ENCODE results near the gene HOXA9.

Gene HOXA9

DNA sequence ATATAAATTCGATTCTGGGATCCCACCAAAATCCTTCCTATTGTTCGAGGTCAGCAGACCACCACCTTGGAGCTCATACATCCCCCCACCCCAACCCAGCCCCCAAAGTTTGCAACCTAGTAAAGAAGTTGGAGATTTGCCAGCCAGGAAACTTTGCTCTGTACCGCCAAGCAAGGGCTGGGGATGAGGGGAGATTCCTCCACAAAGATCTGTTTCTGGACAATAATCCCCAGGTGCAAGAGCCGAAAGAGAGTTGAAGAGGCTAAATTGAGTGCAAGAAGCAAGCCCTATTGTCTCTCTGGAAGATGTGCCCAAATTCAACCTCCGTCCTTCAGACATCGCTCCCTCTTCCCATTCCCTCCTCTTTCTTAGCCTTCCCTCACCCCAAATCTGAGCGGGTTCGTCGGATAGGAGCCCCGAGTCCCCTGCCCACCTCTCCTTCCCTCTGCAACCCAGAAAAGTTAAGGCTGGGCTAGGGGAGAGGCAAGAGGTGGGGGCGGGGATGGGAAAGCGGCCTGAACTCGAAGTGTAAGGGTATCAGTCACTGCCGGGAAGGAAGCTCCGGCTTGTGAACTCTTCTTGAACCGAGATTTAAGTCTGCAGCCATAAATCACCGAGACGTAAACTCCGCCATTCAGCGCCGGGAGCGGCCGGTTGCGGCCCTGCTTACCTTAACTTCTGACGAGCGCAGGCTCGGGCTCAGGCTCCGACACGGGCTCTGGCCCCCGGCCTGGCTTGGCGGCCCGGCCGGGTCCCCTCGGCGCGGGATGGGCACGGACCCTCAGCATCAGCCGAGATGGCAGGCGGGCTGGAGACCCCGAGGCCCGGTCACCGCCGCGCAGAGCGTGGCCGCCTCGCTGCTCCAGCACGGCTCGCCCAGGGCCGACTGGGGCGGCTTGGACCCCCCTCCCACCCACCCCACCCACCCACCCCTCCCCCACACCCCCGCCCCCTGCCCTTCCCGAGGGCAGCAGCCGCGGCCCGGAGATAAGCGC lies 52.1 kb downstream of the HOXA9 start (continued):
- TF ChIP-seq REST (tag by site-specific recombination; IDR thresholded peaks at IDR 0.05) (no peak), ZBTB20 (tag by site-specific recombination; IDR thresholded peaks at IDR 0.05) (no peak), ZNF658 (tag by site-specific recombination; IDR thresholded peaks at IDR 0.05) (no peak), SP3 (tag by site-specific recombination; IDR thresholded peaks at IDR 0.05) (no peak), ZNF510 (tag by site-specific recombination; IDR thresholded peaks at IDR 0.05; ENCODE audit: insufficient replicate concordance) (no peak), ZNF600 (tag by site-specific recombination; IDR thresholded peaks at IDR 0.05) (peak; percentile 74), ZNF404 (tag by site-specific recombination; IDR thresholded peaks at IDR 0.05) (no peak), ZNF266 (tag by site-specific recombination; IDR thresholded peaks at IDR 0.05; ENCODE audit: low read depth) (no peak), ZNF560 (tag by site-specific recombination; IDR thresholded peaks at IDR 0.05; ENCODE audit: borderline replicate concordance) (no peak), OSR2 (tag by site-specific recombination; IDR thresholded peaks at IDR 0.05) (peak; percentile 53; the same call in 1 of the 2 replicates), GLI4 (tag by site-specific recombination; IDR thresholded peaks at IDR 0.05) (no peak), ZSCAN23 (tag by site-specific recombination; IDR thresholded peaks at IDR 0.05) (no peak), KLF10 (tag by site-specific recombination; IDR thresholded peaks at IDR 0.05) (no peak), ZNF148 (tag by site-specific recombination; IDR thresholded peaks at IDR 0.05; ENCODE audit: borderline replicate concordance) (no peak), ZNF514 (tag by site-specific recombination; IDR thresholded peaks at IDR 0.05) (no peak), ZNF623 (tag by site-specific recombination; IDR thresholded peaks at IDR 0.05) (no peak), ZBTB49 (tag by site-specific recombination; IDR thresholded peaks at IDR 0.05; ENCODE audit: low read depth) (no peak), ZSCAN30 (tag by site-specific recombination; IDR thresholded peaks at IDR 0.05) (0 out of 2 replicates have a peak, but pooled peaks have one; percentile 25), ZNF626 (tag by site-specific recombination; IDR thresholded peaks at IDR 0.05) (no peak), ZFP41 (tag by site-specific recombination; IDR thresholded peaks at IDR 0.05; ENCODE audit: borderline replicate concordance) (no peak), ZNF292 (tag by site-specific recombination; IDR thresholded peaks at IDR 0.05; ENCODE audit: borderline replicate concordance, low read depth) (no peak), MYNN (tag by site-specific recombination; IDR thresholded peaks at IDR 0.05; ENCODE audit: borderline replicate concordance) (no peak), KLF8 (tag by site-specific recombination; IDR thresholded peaks at IDR 0.05) (0 out of 2 replicates have a peak, but pooled peaks have one; percentile 25)
- TF ChIP-seq, protein P1, sequence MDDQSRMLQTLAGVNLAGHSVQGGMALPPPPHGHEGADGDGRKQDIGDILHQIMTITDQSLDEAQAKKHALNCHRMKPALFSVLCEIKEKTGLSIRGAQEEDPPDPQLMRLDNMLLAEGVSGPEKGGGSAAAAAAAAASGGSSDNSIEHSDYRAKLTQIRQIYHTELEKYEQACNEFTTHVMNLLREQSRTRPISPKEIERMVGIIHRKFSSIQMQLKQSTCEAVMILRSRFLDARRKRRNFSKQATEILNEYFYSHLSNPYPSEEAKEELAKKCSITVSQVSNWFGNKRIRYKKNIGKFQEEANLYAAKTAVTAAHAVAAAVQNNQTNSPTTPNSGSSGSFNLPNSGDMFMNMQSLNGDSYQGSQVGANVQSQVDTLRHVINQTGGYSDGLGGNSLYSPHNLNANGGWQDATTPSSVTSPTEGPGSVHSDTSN (CRISPR knock-in tag; IDR thresholded peaks at IDR 0.05), result no peak
- TF ChIP-seq, protein P2, sequence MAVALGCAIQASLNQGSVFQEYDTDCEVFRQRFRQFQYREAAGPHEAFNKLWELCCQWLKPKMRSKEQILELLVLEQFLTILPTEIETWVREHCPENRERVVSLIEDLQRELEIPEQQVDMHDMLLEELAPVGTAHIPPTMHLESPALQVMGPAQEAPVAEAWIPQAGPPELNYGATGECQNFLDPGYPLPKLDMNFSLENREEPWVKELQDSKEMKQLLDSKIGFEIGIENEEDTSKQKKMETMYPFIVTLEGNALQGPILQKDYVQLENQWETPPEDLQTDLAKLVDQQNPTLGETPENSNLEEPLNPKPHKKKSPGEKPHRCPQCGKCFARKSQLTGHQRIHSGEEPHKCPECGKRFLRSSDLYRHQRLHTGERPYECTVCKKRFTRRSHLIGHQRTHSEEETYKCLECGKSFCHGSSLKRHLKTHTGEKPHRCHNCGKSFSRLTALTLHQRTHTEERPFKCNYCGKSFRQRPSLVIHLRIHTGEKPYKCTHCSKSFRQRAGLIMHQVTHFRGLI (tag by site-specific recombination; IDR thresholded peaks at IDR 0.05), result no peak
- TF ChIP-seq, protein P3, sequence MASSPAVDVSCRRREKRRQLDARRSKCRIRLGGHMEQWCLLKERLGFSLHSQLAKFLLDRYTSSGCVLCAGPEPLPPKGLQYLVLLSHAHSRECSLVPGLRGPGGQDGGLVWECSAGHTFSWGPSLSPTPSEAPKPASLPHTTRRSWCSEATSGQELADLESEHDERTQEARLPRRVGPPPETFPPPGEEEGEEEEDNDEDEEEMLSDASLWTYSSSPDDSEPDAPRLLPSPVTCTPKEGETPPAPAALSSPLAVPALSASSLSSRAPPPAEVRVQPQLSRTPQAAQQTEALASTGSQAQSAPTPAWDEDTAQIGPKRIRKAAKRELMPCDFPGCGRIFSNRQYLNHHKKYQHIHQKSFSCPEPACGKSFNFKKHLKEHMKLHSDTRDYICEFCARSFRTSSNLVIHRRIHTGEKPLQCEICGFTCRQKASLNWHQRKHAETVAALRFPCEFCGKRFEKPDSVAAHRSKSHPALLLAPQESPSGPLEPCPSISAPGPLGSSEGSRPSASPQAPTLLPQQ (tag by site-specific recombination; IDR thresholded peaks at IDR 0.05), result no peak
